CD1c-positive myeloid dendritic cell (primary cell): ENCODE data around the gene ZNF845.
A peak's percentile ranks its signal among the peaks of the same experiment; 100 is the strongest.
"Not testable (repeated sequence)": the region's sequence is repeated elsewhere in the genome, so short reads cannot be mapped to it uniquely, and the experiment has no call there.

Source experiments
- DNase-seq: peaks from one replicate; pipeline ENCODE4 v3.0.0-alpha.2; 2016; ENCODE audit errors: extremely low spot score

ZNF845 gene

GRCh38 chr19:53381376-53381775 lies 47.8 kb downstream of the ZNF845 start:
- DNase-seq = no peak

GRCh38 chr19:53388168-53388567 lies 54.6 kb downstream of the ZNF845 start:
- DNase-seq = no peak

GRCh38 chr19:53388904-53389303 lies 55.4 kb downstream of the ZNF845 start:
- no peak for DNase-seq

- no peak for DNase-seq
Measured at GRCh38 chr19:53389571-53389970, 56.0 kb downstream of the ZNF845 start.

GRCh38 chr19:53389978-53390377 lies 56.4 kb downstream of the ZNF845 start:
- DNase-seq = no peak

GRCh38 chr19:53394522-53394973 lies 61.0 kb downstream of the ZNF845 start:
- DNase-seq = peak; percentile 15

- DNase-seq = peak; percentile 97
Measured at GRCh38 chr19:53394974-53395839, 61.7 kb downstream of the ZNF845 start, which contains the start of gene ZNF765. TSS of gene ZNF765 (plus strand) at chr19:53395149. CDS start at chr19:53398016, 2,867 bp downstream.

- not testable (repeated sequence) for DNase-seq
Measured at GRCh38 chr19:53395840-53396524, 62.4 kb downstream of the ZNF845 start.

GRCh38 chr19:53396525-53396868 lies 62.9 kb downstream of the ZNF845 start:
- DNase-seq = no peak

GRCh38 chr19:53397918-53398317 lies 64.4 kb downstream of the ZNF845 start:
- not testable (repeated sequence) for DNase-seq
